Fibroblast of villous mesenchyme (primary cell): ENCODE measurements around the gene AKIP1. TPM values are rescaled to one million over a fixed set of nuclear protein-coding genes. Genes with fewer than 3 reads are reported as not detected.

Experiments
- DNase-seq: peaks from one replicate; pipeline ENCODE4 v3.0.0-alpha.2; 2010; ENCODE audit warnings: low read depth
- H3K4me3 ChIP-seq: 2 replicates; pipeline ENCODE4 v1.5.1; 2011; ENCODE audit warnings: low read depth, mild to moderate bottlenecking, low read length
- total RNA-seq: library from RNA; depleted of rRNA; stranded (reverse); fragments of >200 nt; gene quantifications from 2 replicates; pipeline ENCODE4 v1.2.3, GENCODE V29; 2012
- TF ChIP-seq, protein P1 (sequence below): IDR thresholded peaks from 2 replicates; pipeline ENCODE4 v1.5.1; 2012; ENCODE audit warnings: low read depth, mild to moderate bottlenecking, low read length; ENCODE audit not compliant: insufficient read depth

AKIP1 gene
- total RNA-seq, 1 donor = 74.3 TPM

- H3K4me3 ChIP-seq = no peak overlapping the region
- DNase-seq = no peak
- TF ChIP-seq, protein P1, sequence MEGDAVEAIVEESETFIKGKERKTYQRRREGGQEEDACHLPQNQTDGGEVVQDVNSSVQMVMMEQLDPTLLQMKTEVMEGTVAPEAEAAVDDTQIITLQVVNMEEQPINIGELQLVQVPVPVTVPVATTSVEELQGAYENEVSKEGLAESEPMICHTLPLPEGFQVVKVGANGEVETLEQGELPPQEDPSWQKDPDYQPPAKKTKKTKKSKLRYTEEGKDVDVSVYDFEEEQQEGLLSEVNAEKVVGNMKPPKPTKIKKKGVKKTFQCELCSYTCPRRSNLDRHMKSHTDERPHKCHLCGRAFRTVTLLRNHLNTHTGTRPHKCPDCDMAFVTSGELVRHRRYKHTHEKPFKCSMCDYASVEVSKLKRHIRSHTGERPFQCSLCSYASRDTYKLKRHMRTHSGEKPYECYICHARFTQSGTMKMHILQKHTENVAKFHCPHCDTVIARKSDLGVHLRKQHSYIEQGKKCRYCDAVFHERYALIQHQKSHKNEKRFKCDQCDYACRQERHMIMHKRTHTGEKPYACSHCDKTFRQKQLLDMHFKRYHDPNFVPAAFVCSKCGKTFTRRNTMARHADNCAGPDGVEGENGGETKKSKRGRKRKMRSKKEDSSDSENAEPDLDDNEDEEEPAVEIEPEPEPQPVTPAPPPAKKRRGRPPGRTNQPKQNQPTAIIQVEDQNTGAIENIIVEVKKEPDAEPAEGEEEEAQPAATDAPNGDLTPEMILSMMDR = no peak
Measured at GRCh38 chr11:8899119-8899753, 11.8 kb upstream of the AKIP1 start.

GRCh38 chr11:8905528-8906165, 5.3 kb upstream of the AKIP1 start:
- DNase-seq = peak; percentile 89
- no peak overlapping the region for H3K4me3 ChIP-seq
- TF ChIP-seq, protein P1 = no peak

DNA sequence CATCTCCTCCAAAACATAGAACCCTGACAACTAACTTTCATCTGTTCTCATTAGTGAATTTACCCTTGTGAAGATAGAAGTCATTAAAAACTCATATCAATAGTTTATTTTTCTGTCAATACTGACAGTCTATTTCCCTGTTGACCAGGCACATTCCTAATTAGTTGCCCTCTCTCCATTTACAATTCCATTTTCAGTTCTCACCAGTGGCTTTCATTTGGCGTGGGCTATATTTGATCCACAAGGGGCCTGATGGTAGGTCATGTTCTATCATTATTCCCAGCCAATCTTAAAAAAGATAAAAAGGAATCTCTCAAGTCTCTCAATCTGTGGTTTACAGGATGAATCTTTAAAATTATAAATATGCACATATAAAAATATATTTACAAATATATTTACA, 3.9 kb upstream of the AKIP1 start:
- TF ChIP-seq, protein P1 = no peak
- no peak for DNase-seq
- no peak overlapping the region for H3K4me3 ChIP-seq

- TF ChIP-seq, protein P1 = no peak
- no peak overlapping the region for H3K4me3 ChIP-seq
- DNase-seq = no peak
Measured at GRCh38 chr11:8908099-8908498, 2.9 kb upstream of the AKIP1 start.

- TF ChIP-seq, protein P1 = no peak
- no peak for DNase-seq
- H3K4me3 ChIP-seq = peak overlapping the region; percentile 86
Measured at GRCh38 chr11:8910649-8911026, 351 bp upstream of the AKIP1 start.

- TF ChIP-seq, protein P1 = peak; percentile 77
- DNase-seq = peak; percentile 74
- H3K4me3 ChIP-seq = peak overlapping the region; percentile 34
Measured at GRCh38 chr11:8913961-8914660, 3.1 kb downstream of the AKIP1 start.

DNA sequence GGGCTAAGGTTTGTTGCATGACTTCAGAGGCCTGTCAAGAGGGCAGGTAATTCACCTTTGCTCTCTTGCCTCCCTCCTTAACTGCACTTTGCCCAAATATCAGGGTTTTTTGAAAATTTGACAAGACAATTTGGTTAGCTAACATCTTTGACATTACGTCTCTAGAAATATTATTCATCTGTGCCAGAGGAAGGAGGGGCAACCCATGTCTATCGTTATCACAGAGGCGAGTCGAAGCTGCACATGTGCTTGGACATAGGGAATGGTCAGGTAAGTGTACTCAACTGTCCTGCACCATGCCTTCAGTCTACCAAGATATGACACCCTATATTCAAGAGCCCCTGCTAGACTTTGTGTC, 3.7 kb downstream of the AKIP1 start:
- TF ChIP-seq, protein P1 = no peak
- no peak overlapping the region for H3K4me3 ChIP-seq
- no peak for DNase-seq
